Trophoblast cell (in vitro differentiated cells and primary cell): ENCODE data around the gene MYO18B. TPM values are rescaled to one million over a fixed set of nuclear protein-coding genes. Genes with fewer than 3 reads are reported as not detected.

Source experiments
- DNase-seq, 2 donors: peaks; one replicate each; pipeline ENCODE4 v3.0.0-alpha.2; 2016
- H2AFZ ChIP-seq: 2 replicates; pipeline ENCODE4 v1.6.1; 2013; ENCODE audit warnings: low read length, moderate library complexity, mild to moderate bottlenecking; ENCODE audit not compliant: insufficient read depth, poor library complexity
- H2AK5ac ChIP-seq: 2 replicates; pipeline ENCODE4 v1.6.1; 2013; ENCODE audit warnings: mild to moderate bottlenecking, low read length
- H2BK120ac ChIP-seq: 2 replicates; pipeline ENCODE4 v1.6.1; 2013; ENCODE audit warnings: low read length, mild to moderate bottlenecking, moderate library complexity; ENCODE audit not compliant: insufficient read depth, poor library complexity
- H2BK12ac ChIP-seq: 2 replicates; pipeline ENCODE4 v1.6.1; 2013; ENCODE audit warnings: mild to moderate bottlenecking, low read length, moderate library complexity
- H2BK5ac ChIP-seq: 2 replicates; pipeline ENCODE4 v1.6.1; 2013; ENCODE audit warnings: low read length, low read depth, moderate library complexity, mild to moderate bottlenecking; ENCODE audit not compliant: poor library complexity
- H3K14ac ChIP-seq: 2 replicates; pipeline ENCODE4 v1.6.1; 2013; ENCODE audit warnings: mild to moderate bottlenecking, low read length
- H3K18ac ChIP-seq: 2 replicates; pipeline ENCODE4 v1.6.1; 2013; ENCODE audit warnings: mild to moderate bottlenecking, low read length
- H3K23ac ChIP-seq: 2 replicates; pipeline ENCODE4 v1.6.1; 2013; ENCODE audit warnings: low read length
- H3K27ac ChIP-seq: 2 replicates; pipeline ENCODE4 v1.5.1; 2013; ENCODE audit warnings: low read depth, mild to moderate bottlenecking, inconsistent platforms, low read length, moderate library complexity
- H3K27me3 ChIP-seq: 2 replicates; pipeline ENCODE4 v1.6.1; 2013; ENCODE audit warnings: inconsistent platforms, mild to moderate bottlenecking, low read length, moderate library complexity; ENCODE audit not compliant: insufficient read depth
- H3K36me3 ChIP-seq, 2 experiments: 1 replicate in 1 of 2; 2 replicates in 1 of 2; pipeline ENCODE4 v1.6.1; 2013; ENCODE audit warnings: low read length in 2 of 2, mild to moderate bottlenecking in 2 of 2, moderate library complexity in 1 of 2; ENCODE audit not compliant: insufficient read depth in 2 of 2, control insufficient read depth in 1 of 2
- H3K4ac ChIP-seq: 2 replicates; pipeline ENCODE4 v1.6.1; 2013; ENCODE audit warnings: low read depth, mild to moderate bottlenecking, low read length, moderate library complexity
- H3K4me1 ChIP-seq, 2 experiments: 1 replicate in 1 of 2; 2 replicates in 1 of 2; pipeline ENCODE4 v1.6.1; 2013; ENCODE audit warnings: low read length in 2 of 2, mild to moderate bottlenecking in 2 of 2, moderate library complexity in 1 of 2; ENCODE audit not compliant: insufficient read depth in 2 of 2, control insufficient read depth in 1 of 2
- H3K4me2 ChIP-seq: 2 replicates; pipeline ENCODE4 v1.6.1; 2013; ENCODE audit warnings: inconsistent platforms, mild to moderate bottlenecking, low read length, moderate library complexity
- H3K4me3 ChIP-seq: 2 replicates; pipeline ENCODE4 v1.5.1; 2013; ENCODE audit warnings: mild to moderate bottlenecking, low read depth, low read length, inconsistent platforms
- H3K79me1 ChIP-seq: one replicate; pipeline ENCODE4 v1.6.1; 2013; ENCODE audit warnings: low read length
- H3K79me2 ChIP-seq: 2 replicates; pipeline ENCODE4 v1.6.1; 2013; ENCODE audit warnings: low read length, mild to moderate bottlenecking; ENCODE audit not compliant: control insufficient read depth, insufficient read depth, poor library complexity
- H3K9ac ChIP-seq: 2 replicates; pipeline ENCODE4 v1.6.1; 2013; ENCODE audit warnings: mild to moderate bottlenecking, low read length
- H3K9me3 ChIP-seq: 2 replicates; pipeline ENCODE4 v1.6.1; 2013; ENCODE audit warnings: low read depth, mild to moderate bottlenecking, control low read depth, inconsistent platforms, low read length; ENCODE audit not compliant: insufficient read depth
- H4K12ac ChIP-seq: 2 replicates; pipeline ENCODE4 v1.6.1; 2013; ENCODE audit warnings: low read depth, mild to moderate bottlenecking, low read length, moderate library complexity
- H4K8ac ChIP-seq: 2 replicates; pipeline ENCODE4 v1.6.1; 2013; ENCODE audit warnings: low read depth, mild to moderate bottlenecking, low read length, moderate library complexity
- H4K91ac ChIP-seq: one replicate; pipeline ENCODE4 v1.6.1; 2013; ENCODE audit warnings: low read depth, mild to moderate bottlenecking, low read length, moderate library complexity
- WGBS: extraction: QIAGEN DNeasy Blood & Tissue Kit; methylation state at CpG from one replicate; pipeline ENCODE4 v1.1.7; 2013; ENCODE audit warnings: missing lambda C conversion rate; ENCODE audit not compliant: insufficient read length, insufficient coverage; ENCODE audit errors: extremely low coverage; 5-methylcytosine and 5-hydroxymethylcytosine counted together
- polyA plus RNA-seq: library from polyadenylated mRNA; stranded (reverse); fragments of 200-250 nt; gene quantifications from 2 replicates; pipeline ENCODE4 v1.2.3, GENCODE V29; 2013

Gene MYO18B, protein sequence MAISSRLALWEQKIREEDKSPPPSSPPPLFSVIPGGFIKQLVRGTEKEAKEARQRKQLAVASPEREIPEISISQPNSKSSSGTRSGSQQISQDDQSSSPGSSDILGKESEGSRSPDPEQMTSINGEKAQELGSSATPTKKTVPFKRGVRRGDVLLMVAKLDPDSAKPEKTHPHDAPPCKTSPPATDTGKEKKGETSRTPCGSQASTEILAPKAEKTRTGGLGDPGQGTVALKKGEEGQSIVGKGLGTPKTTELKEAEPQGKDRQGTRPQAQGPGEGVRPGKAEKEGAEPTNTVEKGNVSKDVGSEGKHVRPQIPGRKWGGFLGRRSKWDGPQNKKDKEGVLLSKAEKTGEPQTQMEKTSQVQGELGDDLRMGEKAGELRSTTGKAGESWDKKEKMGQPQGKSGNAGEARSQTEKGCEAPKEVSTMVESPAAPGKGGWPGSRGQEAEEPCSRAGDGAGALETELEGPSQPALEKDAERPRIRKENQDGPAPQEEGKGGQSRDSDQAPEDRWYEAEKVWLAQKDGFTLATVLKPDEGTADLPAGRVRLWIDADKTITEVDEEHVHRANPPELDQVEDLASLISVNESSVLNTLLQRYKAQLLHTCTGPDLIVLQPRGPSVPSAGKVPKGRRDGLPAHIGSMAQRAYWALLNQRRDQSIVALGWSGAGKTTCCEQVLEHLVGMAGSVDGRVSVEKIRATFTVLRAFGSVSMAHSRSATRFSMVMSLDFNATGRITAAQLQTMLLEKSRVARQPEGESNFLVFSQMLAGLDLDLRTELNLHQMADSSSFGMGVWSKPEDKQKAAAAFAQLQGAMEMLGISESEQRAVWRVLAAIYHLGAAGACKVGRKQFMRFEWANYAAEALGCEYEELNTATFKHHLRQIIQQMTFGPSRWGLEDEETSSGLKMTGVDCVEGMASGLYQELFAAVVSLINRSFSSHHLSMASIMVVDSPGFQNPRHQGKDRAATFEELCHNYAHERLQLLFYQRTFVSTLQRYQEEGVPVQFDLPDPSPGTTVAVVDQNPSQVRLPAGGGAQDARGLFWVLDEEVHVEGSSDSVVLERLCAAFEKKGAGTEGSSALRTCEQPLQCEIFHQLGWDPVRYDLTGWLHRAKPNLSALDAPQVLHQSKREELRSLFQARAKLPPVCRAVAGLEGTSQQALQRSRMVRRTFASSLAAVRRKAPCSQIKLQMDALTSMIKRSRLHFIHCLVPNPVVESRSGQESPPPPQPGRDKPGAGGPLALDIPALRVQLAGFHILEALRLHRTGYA (N-terminal part only)
- polyA plus RNA-seq, result 0.11 and 0.14 TPM in 2 replicates

DNA sequence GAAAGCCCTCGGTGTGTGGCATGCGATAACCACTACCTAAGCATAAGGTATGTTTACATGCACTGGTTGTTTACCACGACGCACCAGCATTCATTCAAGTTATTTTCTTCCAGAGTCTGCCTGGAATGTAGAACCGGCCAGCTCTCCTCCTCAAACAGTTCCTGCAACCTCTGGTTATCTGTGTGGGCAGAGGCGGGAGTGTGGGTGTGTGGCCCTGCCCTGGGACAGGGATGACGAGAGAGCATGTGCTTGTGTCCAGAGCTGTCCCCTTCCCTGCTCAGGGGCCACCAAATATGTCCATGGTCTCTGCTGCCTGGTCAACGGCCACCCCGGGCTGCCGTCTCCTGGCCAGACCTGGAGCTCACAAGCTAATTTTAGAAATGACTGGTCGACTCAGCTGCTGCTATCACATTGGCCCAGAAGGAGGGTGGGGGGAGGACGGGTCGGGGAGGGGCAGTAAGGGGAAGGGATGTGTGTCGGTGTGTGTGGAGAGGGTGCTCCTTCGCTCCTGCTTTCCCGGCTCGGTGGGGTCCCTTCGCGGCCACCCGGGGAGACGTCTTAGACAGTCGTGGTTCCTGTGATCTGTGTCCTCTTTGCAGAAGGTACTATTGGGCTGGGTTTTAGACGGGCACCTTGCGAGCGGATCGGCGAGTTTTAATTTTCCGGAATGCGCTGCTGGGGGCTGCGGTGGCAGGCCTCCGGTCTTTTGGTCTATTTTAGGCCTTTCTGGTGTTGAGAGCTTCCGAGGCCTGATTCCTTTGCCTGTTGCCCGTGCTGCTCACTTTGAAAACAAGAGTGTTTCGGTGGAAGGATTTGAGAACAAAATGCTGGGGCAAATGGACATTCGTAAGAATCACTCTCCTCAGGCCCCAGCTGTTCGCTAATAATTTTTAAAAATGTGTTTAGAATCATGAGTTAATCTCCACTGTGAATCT, at the start of gene MYO18B:
MYO18B (plus strand) TSS at position 497 of the 935 bp plus-strand sequence. CDS start 18,905 bp downstream, outside the sequence.
- peak; percentile 50 to 75 for DNase-seq
- Histone ChIP-seq H2AK5ac (no peak within 1 kb of the TSS), H3K4me1 (peaks cover 0 to 4% of the 10 kb centered on the region in 2 experiments), H3K9me3 (no peaks in the 10 kb centered on the region), H4K12ac (no peak within 1 kb of the TSS), H3K9ac (no peak within 1 kb of the TSS), H3K79me1 (no peaks in the 10 kb centered on the region), H2BK12ac (no peak within 1 kb of the TSS), H2BK5ac (no peak within 1 kb of the TSS), H3K4ac (no peak within 1 kb of the TSS), H3K23ac (no peak within 1 kb of the TSS), H4K91ac (peak within 1 kb of the TSS; percentile 25), H3K36me3 (no peaks in the 10 kb centered on the region), H3K27ac (no peak within 1 kb of the TSS), H3K4me2 (no peak within 1 kb of the TSS), H3K14ac (no peak within 1 kb of the TSS), H3K79me2 (no peaks in the 10 kb centered on the region), H3K27me3 (no peaks in the 10 kb centered on the region), H4K8ac (no peak within 1 kb of the TSS), H2AFZ (no peak within 1 kb of the TSS), H2BK120ac (peak within 1 kb of the TSS; percentile 39), H3K18ac (no peak within 1 kb of the TSS), H3K4me3 (no peak within 1 kb of the TSS)
- whole genome bisulfite sequencing, result no CpG with 5 or more reads among the region's 36 CpGs

DNA sequence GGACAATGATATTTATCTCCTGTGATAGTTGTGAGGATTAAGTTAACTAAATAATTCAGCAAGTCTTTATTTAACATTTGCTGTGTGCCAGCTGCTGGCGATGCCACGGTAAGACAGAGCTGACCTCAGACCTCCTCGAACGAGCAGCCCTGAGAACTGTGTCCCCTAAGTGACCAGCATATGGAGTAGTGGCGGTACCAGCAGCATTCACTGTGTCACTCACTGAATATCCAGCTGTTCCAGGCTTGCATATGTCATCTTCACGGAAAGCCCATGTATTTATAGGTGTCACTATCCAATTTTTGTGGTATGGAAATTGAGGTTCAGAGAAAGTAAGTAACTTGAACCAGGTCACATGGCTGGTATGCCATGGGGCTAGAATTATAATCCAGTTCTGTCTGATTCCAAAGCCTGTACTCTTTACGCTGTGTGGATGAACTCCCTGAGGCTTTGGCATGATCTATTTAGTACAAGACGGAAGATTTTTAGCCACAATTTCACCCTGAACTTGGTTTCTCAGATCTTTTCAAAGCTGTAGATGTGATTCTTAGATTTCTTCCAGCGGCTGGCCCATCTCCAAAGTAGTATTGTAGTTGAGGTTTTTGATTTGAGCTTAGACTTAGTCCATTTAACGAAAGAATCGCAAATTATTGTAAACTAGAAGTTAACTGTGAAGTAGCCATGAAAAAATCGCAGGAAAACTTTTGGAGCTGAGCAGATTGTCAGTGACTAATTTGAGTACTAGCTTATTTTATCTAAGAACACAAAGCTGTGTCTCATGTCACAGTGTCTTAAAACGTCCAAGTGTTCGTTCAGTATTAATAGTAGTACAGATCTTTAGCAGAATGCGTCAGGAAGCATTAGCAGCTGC, 49.4 kb upstream of the MYO18B start:
- peak; percentile 92 to 97 for DNase-seq
- Histone ChIP-seq H3K36me3 (peaks cover 0 to 5% of the 10 kb centered on the region in 2 experiments), H3K14ac (no peak overlapping the region), H4K12ac (no peak overlapping the region), H2AK5ac (no peak overlapping the region), H3K27ac (no peak overlapping the region), H3K79me1 (no peaks in the 10 kb centered on the region), H3K4ac (no peak overlapping the region), H2AFZ (no peak overlapping the region), H3K18ac (no peak overlapping the region), H2BK120ac (no peak overlapping the region), H2BK12ac (no peak overlapping the region), H4K8ac (no peak overlapping the region), H3K9me3 (no peaks in the 10 kb centered on the region), H3K27me3 (no peaks in the 10 kb centered on the region), H3K9ac (no peak overlapping the region), H3K4me1 (no peaks in the 10 kb centered on the region), H3K23ac (no peak overlapping the region), H2BK5ac (no peak overlapping the region), H3K4me2 (no peak overlapping the region), H3K79me2 (no peaks in the 10 kb centered on the region), H3K4me3 (no peak overlapping the region), H4K91ac (peak overlapping the region; percentile 19)
- no CpG with 5 or more reads among the region's 15 CpGs for WGBS

- no peak overlapping the region for H2AFZ ChIP-seq
Observed at GRCh38 chr22:25693268-25693565, 48.8 kb upstream of the MYO18B start.

More at GRCh38 chr22:25693268-25693565, 48.8 kb upstream of the MYO18B start:
- Histone ChIP-seq H2BK120ac (no peak overlapping the region), H3K79me2 (no peaks in the 10 kb centered on the region), H3K4me3 (no peak overlapping the region), H3K14ac (no peak overlapping the region), H4K91ac (no peak overlapping the region), H3K4me2 (no peak overlapping the region), H3K27me3 (no peaks in the 10 kb centered on the region), H2AK5ac (no peak overlapping the region), H3K23ac (no peak overlapping the region), H3K27ac (no peak overlapping the region), H4K8ac (no peak overlapping the region), H3K79me1 (no peaks in the 10 kb centered on the region), H3K9ac (no peak overlapping the region), H4K12ac (no peak overlapping the region), H2BK12ac (no peak overlapping the region), H3K9me3 (no peaks in the 10 kb centered on the region), H3K36me3 (peaks cover 0 to 5% of the 10 kb centered on the region in 2 experiments), H3K18ac (no peak overlapping the region), H2BK5ac (no peak overlapping the region), H3K4me1 (peaks cover 0 to 2% of the 10 kb centered on the region in 2 experiments), H3K4ac (no peak overlapping the region)
- DNase-seq, result peak; percentile 77 to 85
- WGBS, result no CpG with 5 or more reads among the region's 4 CpGs
